ENCODE data around the gene PPP6R1. TPM values are rescaled to one million over a fixed set of nuclear protein-coding genes. Genes with fewer than 3 reads are reported as not detected.

Gene PPP6R1
- polyA plus RNA-seq, 4 donors, result 38.9 to 50.9 (median 44.2) TPM

DNA sequence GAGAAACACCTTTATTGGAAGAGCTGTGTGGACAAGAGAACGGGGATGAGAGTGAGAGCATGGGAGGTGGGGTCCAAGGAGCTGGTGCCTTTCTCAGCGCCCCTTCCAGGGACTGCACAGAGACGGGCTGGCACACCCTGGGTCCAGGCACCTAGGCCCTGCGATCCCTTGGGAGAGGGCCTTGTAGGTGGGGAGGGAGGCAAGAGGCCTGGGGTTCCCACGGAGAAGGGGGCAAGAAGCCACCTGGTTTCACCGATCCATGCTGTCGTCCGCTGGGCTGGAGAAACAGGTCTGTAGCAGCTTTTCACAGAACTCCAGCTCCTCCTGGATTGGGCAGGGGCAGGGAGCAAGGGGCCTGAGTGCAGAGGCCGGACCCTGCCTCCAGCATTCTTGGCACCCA lies 3.5 kb upstream of the PPP6R1 start:
- DNase-seq (ENCODE audit: low read depth in 4 of 4, low spot score in 3 of 4), result no peak

- no peak for DNase-seq (ENCODE audit: low read depth in 4 of 4, low spot score in 3 of 4)
Measured at GRCh38 chr19:55261671-55262126, 2.9 kb upstream of the PPP6R1 start.

GRCh38 chr19:55259540-55260210 lies 858 bp upstream of the PPP6R1 start:
- DNase-seq (ENCODE audit: low read depth in 4 of 4, low spot score in 3 of 4), result no peak

- DNase-seq (ENCODE audit: low read depth in 4 of 4, low spot score in 3 of 4), result no peak
Measured at GRCh38 chr19:55258476-55258827, 365 bp downstream of the PPP6R1 start.

DNA sequence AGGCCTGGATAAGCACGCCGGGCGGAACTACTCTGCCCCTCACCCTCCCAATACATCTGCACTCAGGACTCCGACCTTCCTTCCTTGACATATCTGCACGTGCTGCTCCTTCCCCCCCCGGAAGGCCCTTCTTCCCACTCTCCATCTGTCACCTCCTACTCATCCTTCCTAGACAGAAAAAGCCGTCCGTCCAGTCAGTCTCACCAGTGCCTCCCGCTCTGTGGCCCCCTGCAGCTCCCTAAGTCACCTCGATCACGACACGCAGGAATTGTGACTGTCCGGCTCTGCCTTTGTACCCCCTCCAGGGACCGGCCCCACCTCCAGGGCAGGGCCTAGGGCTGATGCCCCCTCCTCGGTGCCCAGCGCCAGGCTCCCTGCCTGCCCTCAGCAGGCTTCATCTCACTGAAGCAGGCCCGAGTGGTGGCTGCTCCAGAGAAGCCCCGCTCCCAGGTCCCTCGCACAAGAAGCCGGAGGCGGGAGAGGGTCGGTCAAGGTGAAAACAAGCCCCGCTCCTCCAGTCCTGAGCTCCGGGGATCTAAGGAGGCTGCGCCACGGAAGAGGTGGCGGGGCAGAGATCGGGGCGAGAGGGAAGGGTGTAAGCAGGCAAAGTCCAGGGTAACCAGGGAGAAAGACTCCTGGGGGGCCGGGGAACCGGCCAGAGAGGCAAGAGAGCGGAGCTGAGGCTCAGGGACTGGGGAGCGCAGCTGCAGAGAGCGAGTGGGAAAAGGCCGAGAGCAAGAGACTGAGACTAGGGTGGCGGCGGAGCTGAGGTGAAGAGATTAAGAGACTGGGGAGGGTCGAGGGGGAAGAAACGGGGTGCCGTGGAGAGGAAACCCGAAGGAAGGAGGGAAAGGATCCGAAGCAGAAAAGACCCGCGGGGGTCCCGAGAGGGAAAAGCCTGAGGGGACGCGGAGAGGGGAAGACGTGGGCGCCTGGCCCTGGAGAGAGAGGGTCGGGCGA lies 1.1 kb downstream of the PPP6R1 start:
- DNase-seq (ENCODE audit: low read depth in 4 of 4, low spot score in 3 of 4), result no peak

DNA sequence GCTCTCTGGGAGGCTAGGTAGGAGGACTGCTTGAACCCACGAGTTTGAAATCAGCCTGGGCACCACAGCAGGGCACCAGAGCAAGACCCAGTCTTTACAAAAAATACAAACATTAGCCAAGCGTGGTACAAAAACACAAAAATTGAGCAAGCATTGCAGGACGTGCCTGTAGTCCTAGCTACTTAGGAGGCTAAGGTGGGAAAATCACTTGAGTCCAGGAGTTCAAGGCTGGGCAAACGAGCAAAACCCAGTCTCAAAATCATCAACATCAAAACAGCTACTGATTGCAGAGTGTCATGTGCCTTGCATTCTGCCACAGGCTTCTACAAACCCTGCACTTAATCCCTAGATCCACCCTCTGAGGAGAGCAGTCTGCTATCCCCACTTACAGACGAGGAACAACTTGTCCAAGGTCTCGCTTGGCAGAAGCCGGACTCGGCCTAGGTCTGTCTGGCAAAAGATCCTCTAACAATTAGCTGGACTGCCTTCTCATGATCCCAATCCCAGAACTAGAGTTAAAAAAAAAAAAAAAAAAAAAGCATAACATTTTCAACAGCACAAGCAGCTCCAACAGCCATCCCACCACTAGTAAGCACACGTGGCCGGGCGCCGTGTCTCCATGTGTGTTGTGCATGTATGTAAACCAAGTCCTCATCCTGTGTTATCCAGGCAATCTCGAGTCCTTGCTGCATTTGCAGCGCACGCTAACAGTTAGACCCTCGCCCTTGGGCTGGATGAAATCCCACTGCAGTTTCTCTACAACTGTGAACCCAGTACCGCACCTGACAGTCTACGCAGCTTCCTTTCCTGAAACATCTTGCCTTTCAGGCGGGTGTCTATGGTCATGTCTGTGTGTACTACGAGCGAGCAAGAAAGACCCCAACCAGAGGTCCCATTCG lies 2.0 kb downstream of the PPP6R1 start:
- DNase-seq (ENCODE audit: low read depth in 4 of 4, low spot score in 3 of 4), result no peak

DNA sequence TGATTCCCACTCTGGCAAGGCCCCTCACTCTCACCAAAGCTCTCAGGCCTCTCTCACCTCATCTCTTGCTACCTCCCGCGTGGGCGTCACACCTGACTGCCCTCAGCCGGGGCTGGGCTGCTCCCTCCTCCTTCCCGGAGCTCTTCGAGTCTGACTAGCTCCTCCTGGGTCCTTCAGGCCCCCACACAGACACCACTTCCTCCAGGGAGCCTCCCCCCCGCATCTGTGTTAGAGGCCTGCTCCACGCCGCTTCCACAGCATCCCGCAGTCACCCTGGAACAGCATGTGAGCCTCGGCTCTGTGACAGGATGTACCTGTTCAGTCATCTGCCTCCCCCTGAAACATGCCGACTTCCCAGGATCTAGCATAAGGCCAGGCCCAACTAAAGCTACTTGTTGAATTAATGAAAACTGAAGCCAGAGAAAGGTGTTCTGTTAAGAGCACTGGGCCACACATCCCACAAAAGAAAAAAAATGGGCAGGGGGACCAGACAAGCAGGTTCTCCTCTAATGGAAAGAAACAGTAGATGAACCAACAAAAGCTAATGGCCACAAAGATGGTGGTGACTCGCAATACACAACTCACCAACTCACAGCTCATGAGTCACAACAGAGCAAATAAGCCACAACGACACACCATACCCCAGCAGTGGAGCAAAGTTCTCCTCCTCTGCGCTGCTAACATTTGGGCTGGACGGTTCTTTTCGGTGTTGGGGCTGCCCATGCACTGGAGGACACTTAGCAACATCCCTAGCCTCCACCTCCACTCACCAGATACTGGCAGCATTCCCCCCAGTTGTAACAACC lies 3.0 kb downstream of the PPP6R1 start:
- DNase-seq (ENCODE audit: low read depth in 4 of 4, low spot score in 3 of 4), result no peak

DNA sequence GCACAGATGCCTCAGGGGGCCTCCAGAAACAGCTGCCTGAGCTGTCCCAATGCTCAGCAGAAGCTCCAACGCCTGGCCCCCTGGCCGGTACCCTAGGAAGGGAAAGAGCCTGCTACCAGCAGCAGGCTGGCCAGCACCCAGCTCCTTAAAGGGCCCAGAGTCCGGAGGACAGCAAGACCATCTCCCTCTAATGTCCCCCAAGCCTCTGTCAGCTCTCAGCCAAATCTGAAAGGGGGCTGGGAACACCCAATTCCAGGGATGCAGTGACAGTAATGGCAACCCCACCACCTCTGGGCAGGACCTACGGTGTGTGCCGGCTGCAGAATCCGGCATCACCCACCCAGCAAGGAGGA lies 4.2 kb downstream of the PPP6R1 start:
- DNase-seq (ENCODE audit: low read depth in 4 of 4, low spot score in 3 of 4), result no peak

GRCh38 chr19:55253842-55254624 lies 4.8 kb downstream of the PPP6R1 start:
- no peak for DNase-seq (ENCODE audit: low read depth in 4 of 4, low spot score in 3 of 4)

GRCh38 chr19:55252760-55253663 lies 5.8 kb downstream of the PPP6R1 start:
- no peak for DNase-seq (ENCODE audit: low read depth in 4 of 4, low spot score in 3 of 4)

GRCh38 chr19:55251341-55252081 lies 7.3 kb downstream of the PPP6R1 start:
- DNase-seq (ENCODE audit: low read depth in 4 of 4, low spot score in 3 of 4), result no peak

GRCh38 chr19:55250262-55251036 lies 8.4 kb downstream of the PPP6R1 start:
- no peak for DNase-seq (ENCODE audit: low read depth in 4 of 4, low spot score in 3 of 4)

DNA sequence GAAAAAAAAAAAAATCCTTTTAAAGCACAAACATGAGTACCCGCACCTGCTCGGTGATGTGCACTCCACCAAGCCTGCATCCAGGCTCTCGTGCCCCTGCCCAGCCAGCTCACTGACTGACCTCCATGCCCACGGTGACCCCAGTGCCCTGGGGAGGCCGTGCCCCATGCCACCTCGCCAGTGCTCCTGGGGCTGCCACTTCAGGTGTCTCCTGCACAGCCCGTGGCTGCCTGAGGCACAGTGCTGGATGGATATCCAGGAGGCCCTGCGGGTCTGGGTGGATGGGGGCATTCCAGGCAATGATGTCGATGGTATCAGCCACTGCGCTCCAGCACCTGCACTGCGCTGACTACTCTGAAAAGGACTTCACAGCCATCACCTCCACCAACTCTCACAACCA lies 9.0 kb downstream of the PPP6R1 start:
- DNase-seq (ENCODE audit: low read depth in 4 of 4, low spot score in 3 of 4), result no peak

GRCh38 chr19:55248704-55249103 lies 10.1 kb downstream of the PPP6R1 start:
- no peak for DNase-seq (ENCODE audit: low read depth in 4 of 4, low spot score in 3 of 4)

DNA sequence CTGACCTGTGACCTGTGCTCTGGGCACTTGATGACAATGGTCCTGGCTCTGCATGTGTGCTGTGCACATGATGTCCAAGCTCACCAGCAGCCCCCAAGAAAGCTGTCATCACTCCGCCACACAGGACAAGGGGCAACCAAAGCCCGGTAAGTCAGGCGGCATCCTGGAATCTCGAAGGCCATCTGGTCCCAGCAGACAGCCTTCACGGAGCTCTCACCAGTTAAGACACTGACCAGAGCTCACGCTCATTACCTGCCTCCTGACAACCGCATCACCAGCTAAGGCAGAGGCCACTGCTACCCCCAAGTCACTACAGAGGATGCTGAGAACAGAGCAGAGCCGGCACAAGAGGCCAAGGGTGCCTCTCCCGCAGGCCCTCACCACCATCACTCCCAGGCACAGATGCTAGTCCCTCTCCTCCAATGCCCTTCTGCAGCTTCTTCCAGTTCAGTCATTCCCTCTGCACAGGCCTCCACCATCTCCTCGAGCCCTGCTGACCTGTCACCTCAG lies 10.6 kb downstream of the PPP6R1 start:
- no peak for DNase-seq (ENCODE audit: low read depth in 4 of 4, low spot score in 3 of 4)

DNA sequence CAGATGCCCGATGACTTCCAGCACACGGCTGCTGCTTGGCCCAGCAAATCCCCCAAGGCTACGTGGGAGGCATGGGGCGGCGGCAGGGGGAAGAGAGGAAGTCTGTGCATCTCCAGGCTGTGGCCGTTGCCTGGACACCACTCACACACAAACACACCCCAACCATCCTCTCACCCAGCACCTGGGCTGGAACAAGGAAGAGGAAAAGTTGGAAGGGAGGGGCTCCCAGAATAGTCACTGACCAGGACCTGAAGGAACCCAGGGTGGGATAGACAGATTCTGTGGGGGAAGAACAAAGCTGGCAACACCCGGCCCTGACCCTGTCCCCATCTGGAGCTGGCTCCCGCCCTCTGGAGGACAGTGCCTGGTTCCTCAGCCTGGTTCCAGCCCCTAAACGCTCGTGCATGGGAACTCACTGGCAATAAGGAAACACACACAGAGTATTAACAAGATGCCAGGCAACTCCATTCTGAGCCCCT lies 11.2 kb downstream of the PPP6R1 start:
- no peak for DNase-seq (ENCODE audit: low read depth in 4 of 4, low spot score in 3 of 4)

All from right renal pelvis (tissue), 4 donors.